ENCODE data around the gene IQSEC1. TPM values are rescaled to one million over a fixed set of nuclear protein-coding genes. Genes with fewer than 3 reads are reported as not detected.

The IQSEC1 gene
- total and polyA plus RNA-seq, 9 of the 15 experiments (the other 6 are each of a cell fraction or from before 2014, with no cell fraction given) = 0.56 to 39.0 (median 6.8) TPM

DNA sequence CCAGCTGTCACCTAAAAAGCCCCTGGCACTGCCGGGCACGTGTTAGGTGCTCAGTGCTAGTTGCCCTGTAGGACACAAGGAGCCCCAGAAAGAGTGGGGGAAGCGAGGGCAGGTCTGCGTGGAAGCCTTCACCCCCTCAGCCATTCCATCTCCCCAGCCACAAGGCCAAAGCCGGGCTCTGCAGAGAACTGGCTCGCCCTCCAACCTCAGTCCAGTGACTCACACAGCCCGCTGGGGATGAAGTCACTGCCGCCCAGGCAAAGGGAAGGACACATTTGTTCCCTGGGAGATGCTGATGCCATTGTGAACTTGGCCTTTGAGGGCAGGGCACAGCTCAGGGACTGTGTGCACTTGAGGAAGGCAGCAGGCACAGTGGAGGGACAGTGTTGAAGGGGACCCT, 48.1 kb downstream of the IQSEC1 start:
- ATAC-seq = peak; percentile 14; the same call in 1 of the 3 replicates
- POLR2A ChIA-PET = no interaction called here
- FAIRE-seq = no peak
- no peak for TF ChIP-seq SMARCC2 (IDR thresholded peaks at IDR 0.05; ENCODE audit: low read depth)
- TF ChIP-seq CHD7 (IDR thresholded peaks at IDR 0.05; ENCODE audit: low read depth, low read length) = no peak
- TF ChIP-seq ATF2 (CRISPR knock-in tag; IDR thresholded peaks at IDR 0.05) = 0 out of 2 replicates have a peak, but pooled peaks have one; percentile 21
- TF ChIP-seq, protein P1, sequence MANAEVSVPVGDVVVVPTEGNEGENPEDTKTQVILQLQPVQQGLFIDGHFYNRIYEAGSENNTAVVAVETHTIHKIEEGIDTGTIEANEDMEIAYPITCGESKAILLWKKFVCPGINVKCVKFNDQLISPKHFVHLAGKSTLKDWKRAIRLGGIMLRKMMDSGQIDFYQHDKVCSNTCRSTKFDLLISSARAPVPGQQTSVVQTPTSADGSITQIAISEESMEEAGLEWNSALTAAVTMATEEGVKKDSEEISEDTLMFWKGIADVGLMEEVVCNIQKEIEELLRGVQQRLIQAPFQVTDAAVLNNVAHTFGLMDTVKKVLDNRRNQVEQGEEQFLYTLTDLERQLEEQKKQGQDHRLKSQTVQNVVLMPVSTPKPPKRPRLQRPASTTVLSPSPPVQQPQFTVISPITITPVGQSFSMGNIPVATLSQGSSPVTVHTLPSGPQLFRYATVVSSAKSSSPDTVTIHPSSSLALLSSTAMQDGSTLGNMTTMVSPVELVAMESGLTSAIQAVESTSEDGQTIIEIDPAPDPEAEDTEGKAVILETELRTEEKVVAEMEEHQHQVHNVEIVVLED (CRISPR knock-in tag; IDR thresholded peaks at IDR 0.05) = no peak
- no peak for TF ChIP-seq SUPT5H (IDR thresholded peaks at IDR 0.05)
- no peak for TF ChIP-seq MECOM (CRISPR knock-in tag; IDR thresholded peaks at IDR 0.05)
- TF ChIP-seq ZNF695 (CRISPR knock-in tag; IDR thresholded peaks at IDR 0.05) = no peak
- TF ChIP-seq TCF15 (CRISPR knock-in tag; IDR thresholded peaks at IDR 0.05) = no peak

More for the DNA sequence above, 48.1 kb downstream of the IQSEC1 start:
- Histone ChIP-seq H3K9me1 (ENCODE audit: control insufficient read depth, insufficient read depth, low read length) (no peaks in the 10 kb centered on the region), H3K36me3 (ENCODE audit: control insufficient read depth, insufficient read depth, low read length) (no peaks in the 10 kb centered on the region), H3K9ac (ENCODE audit: insufficient read depth in 1 of 2, low read depth in 2 of 2, low read length in 2 of 2) (peak overlapping the region in 1 of 2 experiments; percentile 10; a peak in 1 of 4 replicates), H3K9me3 (replicated peaks; ENCODE audit: control insufficient read depth, insufficient read depth, low read depth, low read length) (no peaks in the 10 kb centered on the region), H3K27me3 (ENCODE audit: control insufficient read depth in 2 of 2, insufficient read depth in 2 of 2, low read length in 2 of 2) (peaks cover 11 to 30% of the 10 kb centered on the region in 2 experiments; a peak in 4 of 5 replicates), H3K79me2 (ENCODE audit: control insufficient read depth, insufficient read depth, low read length) (no peaks in the 10 kb centered on the region), H3K27ac (ENCODE audit: extremely low read depth, low read depth, low read length) (no peak overlapping the region), H3K4me1 (replicated peaks in 1 of 2; ENCODE audit: control insufficient read depth in 2 of 2, insufficient read depth in 2 of 2, low read length in 2 of 2) (peaks cover 0 to 29% of the 10 kb centered on the region in 2 experiments; a peak in 3 of 5 replicates), H3K4me2 (ENCODE audit: insufficient read depth, low read length) (no peak overlapping the region), H2AFZ (ENCODE audit: low read depth, low read length) (no peak overlapping the region), H3K4me3 (no peak overlapping the region), H4K20me1 (replicated peaks; ENCODE audit: control insufficient read depth, insufficient read depth, low read length) (peaks cover 14% of the 10 kb centered on the region; the same call in 1 of the 2 replicates)
- no TSS peak for BruUV-seq (replicated peaks)
- 3% methylated on average over 8 of the region's 8 CpGs for WGBS (ENCODE audit: insufficient coverage, low coverage, missing lambda C conversion rate)
- in situ Hi-C loops (cut with MboI) (no loop called here), intact Hi-C loops (cut with micrococcal nuclease) (loop anchor here (5.0 kb wide), 1 partner anchor 52 kb away; no protein-coding TSS in a partner anchor)
- CTCF ChIA-PET (ENCODE audit: low intra/inter-chr PET ratio) = no interaction called here
- no peak for DNase-seq (ENCODE audit: extremely low read depth in 1 of 4, low spot score in 3 of 4)
